ENCODE data around the gene BRPF3.

BRPF3 gene

GRCh38 chr6:36276581-36277536 is 80.3 kb downstream of the BRPF3 start:
- no peak for TF ChIP-seq CTCF (IDR thresholded peaks at IDR 0.05; ENCODE audit: low read depth, low read length)
- H3K4me3 ChIP-seq (replicated peaks in 1 of 2; ENCODE audit: low read depth in 2 of 2, low read length in 2 of 2), result no peak overlapping the region
- no peak for DNase-seq (ENCODE audit: low read depth in 2 of 2)

GRCh38 chr6:36277946-36278470 is 81.5 kb downstream of the BRPF3 start:
- no peak for DNase-seq (ENCODE audit: low read depth in 2 of 2)

GRCh38 chr6:36280467-36280866 is 83.9 kb downstream of the BRPF3 start:
- no peak overlapping the region for H3K4me3 ChIP-seq (replicated peaks in 1 of 2; ENCODE audit: low read depth in 2 of 2, low read length in 2 of 2)
- DNase-seq (ENCODE audit: low read depth in 2 of 2), result no peak
- TF ChIP-seq CTCF (IDR thresholded peaks at IDR 0.05; ENCODE audit: low read depth, low read length), result no peak

More at GRCh38 chr6:36277946-36278470, 81.5 kb downstream of the BRPF3 start:
- TF ChIP-seq CTCF (IDR thresholded peaks at IDR 0.05; ENCODE audit: low read depth, low read length), result no peak
- H3K4me3 ChIP-seq (replicated peaks in 1 of 2; ENCODE audit: low read depth in 2 of 2, low read length in 2 of 2), result no peak overlapping the region

- H3K4me3 ChIP-seq (replicated peaks in 1 of 2; ENCODE audit: low read depth in 2 of 2, low read length in 2 of 2), result no peak overlapping the region
- no peak for TF ChIP-seq CTCF (IDR thresholded peaks at IDR 0.05; ENCODE audit: low read depth, low read length)
- no peak for DNase-seq (ENCODE audit: low read depth in 2 of 2)
Measured at GRCh38 chr6:36280983-36281382, 84.4 kb downstream of the BRPF3 start.
